HCT116 (cell line): ENCODE results near the gene RAB3C. TPM values are rescaled to one million over a fixed set of nuclear protein-coding genes. Genes with fewer than 3 reads are reported as not detected.

ENCODE experiments used
- ATAC-seq: fragments of 200-7000 bp; cut with Tn5 transposase; 2 replicates; pipeline ENCODE4 v1.9.1; 2020; ENCODE audit warnings: mild to moderate bottlenecking, moderate library complexity
- BruUV-seq: library from RNA; stranded (reverse); fragments of 400-500 nt; replicated peaks from 2 replicates; lab custom pipeline; 2021; lab: Mats Ljungman, UMichigan
- CTCF ChIA-PET: fragments of 300-600 bp; sonication (Branson Sonifier 250); formaldehyde crosslinking; loops from one replicate; lab custom pipeline; 2021; ENCODE audit warnings: antibody characterized with exemption; lab: Charles Lee
- POLR2A ChIA-PET: fragments of 300-600, 350-600 bp; sonication (Branson Sonifier 250); formaldehyde crosslinking; loops from one replicate; lab custom pipeline; 2021; ENCODE audit warnings: antibody characterized with exemption; lab: Charles Lee
- RAD21 ChIA-PET, 2 experiments: fragments of 300-600 bp; sonication (Branson Sonifier 250); formaldehyde crosslinking; loops; one replicate each; lab custom pipeline; 2023; ENCODE audit warnings: low total read pairs in 2 of 2; ENCODE audit not compliant: uncharacterized antibody in 2 of 2, unreplicated experiment in 2 of 2, low non-redundant PET in 1 of 2; lab: Charles Lee
- DNase-seq: peaks from one replicate; pipeline ENCODE4 v3.0.0-alpha.2; 2010; ENCODE audit warnings: low read depth, low spot score
- H2AFZ ChIP-seq: fragments of 200-600 bp; shearing (Covaris generic), sonication (generic); 2 replicates; pipeline ENCODE4 v1.6.1; 2017; ENCODE audit warnings: low read depth, mixed run types, mixed read lengths, antibody characterized with exemption, low read length; ENCODE audit not compliant: poor library complexity, severe bottlenecking
- H3K27ac ChIP-seq: 2 replicates; pipeline ENCODE4 v1.5.1; 2012; ENCODE audit warnings: low read depth, low read length
- H3K27me3 ChIP-seq: fragments of 200-600 bp; sonication (generic); 2 replicates; pipeline ENCODE4 v1.6.1; 2016; ENCODE audit warnings: mixed run types, low read length, mixed read lengths; ENCODE audit not compliant: insufficient read depth
- H3K36me3 ChIP-seq, 2 experiments: fragments of 200-500 bp in 1 of 2; fragments of 200-600 bp in 1 of 2; sonication (Bioruptor generic) in 1 of 2; sonication (generic) in 1 of 2; 2 replicates each; pipeline versions ENCODE4 v1.5.1 to v1.6.1; 2014 to 2016; ENCODE audit warnings: low read length in 2 of 2, inconsistent platforms in 1 of 2, mixed read lengths in 1 of 2, mixed run types in 1 of 2; ENCODE audit not compliant: insufficient read depth in 2 of 2, control insufficient read depth in 1 of 2
- H3K4me1 ChIP-seq, 2 experiments: fragments of 200-600 bp in 1 of 2; sonication (generic) in 1 of 2; 2 replicates each; pipeline versions ENCODE4 v1.5.1 to v1.6.1; 2012 to 2017; ENCODE audit warnings: low read length in 2 of 2, inconsistent platforms in 1 of 2, mild to moderate bottlenecking in 1 of 2, mixed read lengths in 1 of 2, mixed run types in 1 of 2, moderate library complexity in 1 of 2; ENCODE audit not compliant: insufficient read depth in 2 of 2, control insufficient read depth in 1 of 2
- H3K4me2 ChIP-seq: fragments of 200-600 bp; sonication (generic); 2 replicates; pipeline ENCODE4 v1.6.1; 2017; ENCODE audit warnings: mixed run types, low read length, mixed read lengths
- H3K4me3 ChIP-seq, 2 experiments: fragments of 200-600 bp in 1 of 2; sonication (generic) in 1 of 2; replicated peaks in 1 of 2; 2 replicates each; pipeline ENCODE4 v1.5.1; 2011 to 2016; ENCODE audit warnings: low read length in 2 of 2, control low read depth in 1 of 2, low read depth in 1 of 2, mild to moderate bottlenecking in 1 of 2, mixed read lengths in 1 of 2, mixed run types in 1 of 2
- H3K79me2 ChIP-seq: fragments of 200-600 bp; sonication (generic); 2 replicates; pipeline ENCODE4 v1.6.1; 2017; ENCODE audit warnings: mild to moderate bottlenecking, mixed run types, low read length, moderate library complexity, mixed read lengths; ENCODE audit not compliant: insufficient read depth
- H3K9ac ChIP-seq: fragments of 200-600 bp; sonication (generic); 2 replicates; pipeline ENCODE4 v1.6.1; 2016; ENCODE audit warnings: low read length, mixed read lengths
- H3K9me2 ChIP-seq: fragments of 200-600 bp; sonication (generic), shearing (Covaris generic); 2 replicates; pipeline ENCODE4 v1.6.1; 2017; ENCODE audit warnings: mixed run types, mild to moderate bottlenecking, moderate library complexity; ENCODE audit not compliant: insufficient read depth
- H3K9me3 ChIP-seq, 2 experiments: fragments of 200-500 bp in 1 of 2; fragments of 200-600 bp in 1 of 2; sonication (Bioruptor generic) in 1 of 2; sonication (generic) in 1 of 2; 2 replicates each; pipeline ENCODE4 v1.6.1; 2014 to 2017; ENCODE audit warnings: low read length in 2 of 2, mixed read lengths in 2 of 2, inconsistent platforms in 1 of 2, low read depth in 1 of 2, mild to moderate bottlenecking in 1 of 2, mixed run types in 1 of 2, moderate library complexity in 1 of 2; ENCODE audit not compliant: control insufficient read depth in 1 of 2, insufficient read depth in 1 of 2
- H4K20me1 ChIP-seq: fragments of 200-600 bp; sonication (generic), shearing (Covaris generic); 2 replicates; pipeline ENCODE4 v1.6.1; 2017; ENCODE audit warnings: mixed run types, mild to moderate bottlenecking, moderate library complexity; ENCODE audit not compliant: insufficient read depth
- ATF3 ChIP-seq: IDR thresholded peaks from 2 replicates; pipeline ENCODE4 v1.6.1; 2012
- CBX3 ChIP-seq: IDR thresholded peaks from 2 replicates; pipeline ENCODE4 v1.6.1; 2012; ENCODE audit warnings: low read depth
- CEBPB ChIP-seq: IDR thresholded peaks from 2 replicates; pipeline ENCODE4 v1.6.1; 2012; ENCODE audit warnings: low read depth
- CTCF ChIP-seq, 3 experiments: fragments of 200-600 bp in 1 of 3; sonication (generic) in 1 of 3; IDR thresholded peaks in 2 of 3; conservative IDR thresholded peaks in 1 of 3; 2 replicates each; pipeline ENCODE4 v1.5.1; 2012 to 2017; ENCODE audit warnings: low read depth in 2 of 3, low read length in 2 of 3, antibody characterized with exemption in 1 of 3, borderline replicate concordance in 1 of 3, control low read depth in 1 of 3, mild to moderate bottlenecking in 1 of 3, mixed read lengths in 1 of 3, mixed run types in 1 of 3, moderate library complexity in 1 of 3; ENCODE audit not compliant: insufficient read depth in 1 of 3
- EGR1 ChIP-seq: IDR thresholded peaks from 2 replicates; pipeline ENCODE4 v1.6.1; 2012; ENCODE audit warnings: low read depth
- EZH2 ChIP-seq: fragments of 200-600 bp; sonication (generic); IDR thresholded peaks from 2 replicates; pipeline ENCODE4 v1.6.1; 2017; ENCODE audit warnings: antibody characterized with exemption, mixed run types
- FOSL1 ChIP-seq: IDR thresholded peaks from 2 replicates; pipeline ENCODE4 v1.6.1; 2012; ENCODE audit warnings: low read depth
- POLR2AphosphoS5 ChIP-seq: IDR thresholded peaks from 2 replicates; pipeline ENCODE4 v1.6.1; 2011; ENCODE audit warnings: mild to moderate bottlenecking, low read depth, low read length, moderate library complexity
- RAD21 ChIP-seq: IDR thresholded peaks from 2 replicates; pipeline ENCODE4 v1.6.1; 2012; ENCODE audit warnings: low read depth, mild to moderate bottlenecking
- SIN3A ChIP-seq: IDR thresholded peaks from 2 replicates; pipeline ENCODE4 v1.6.1; 2012; ENCODE audit warnings: low read depth
- SP1 ChIP-seq: IDR thresholded peaks from 2 replicates; pipeline ENCODE4 v1.6.1; 2012; ENCODE audit warnings: low read depth
- SRF ChIP-seq: IDR thresholded peaks from 2 replicates; pipeline ENCODE4 v1.6.1; 2012; ENCODE audit warnings: low read depth
- TCF7L2 ChIP-seq: IDR thresholded peaks from 2 replicates; pipeline ENCODE4 v1.7.0; 2011; ENCODE audit warnings: borderline replicate concordance, inconsistent platforms; ENCODE audit not compliant: insufficient read depth, insufficient read length; ENCODE audit errors: extremely low read depth
- YY1 ChIP-seq: IDR thresholded peaks from 2 replicates; pipeline ENCODE4 v1.6.1; 2011; ENCODE audit warnings: low read length, low read depth, moderate library complexity, mild to moderate bottlenecking; ENCODE audit not compliant: insufficient replicate concordance; ENCODE audit errors: extremely low read depth
- ZBTB33 ChIP-seq: IDR thresholded peaks from 2 replicates; pipeline ENCODE4 v1.6.1; 2011; ENCODE audit warnings: mild to moderate bottlenecking, low read length, moderate library complexity; ENCODE audit not compliant: insufficient replicate concordance; ENCODE audit errors: extremely low read depth
- ZFX ChIP-seq: fragments of 450-650 bp; IDR thresholded peaks from 2 replicates; pipeline ENCODE4 v1.6.1; 2017
- ZNF274 ChIP-seq: fragments of 200-500 bp; sonication (Bioruptor generic); IDR thresholded peaks from 2 replicates; pipeline ENCODE4 v1.6.1; 2014; ENCODE audit warnings: mild to moderate bottlenecking, low read depth, low read length, inconsistent platforms
- intact Hi-C: fragments of 100-400 bp; cut with micrococcal nuclease; formaldehyde crosslinking; loops from 2 replicates; pipeline ENCODE4 v1.10.0; 2022
- total RNA-seq: library from RNA; stranded (reverse); gene quantifications from one replicate; pipeline ENCODE4 v1.2.1, GENCODE V29; 2021; ENCODE audit not compliant: unreplicated experiment
- TF ChIP-seq, protein P1 (sequence below): IDR thresholded peaks from 2 replicates; pipeline ENCODE4 v1.6.1; 2012

The RAB3C gene
- total RNA-seq, 1 experiment from 2014 or later, result not detected

GRCh38 chr5:58898006-58898405 lies 315.1 kb downstream of the RAB3C start:
- ChIA-PET POLR2A (no interaction called here), RAD21 (no interaction called here), CTCF (interaction anchor here (1.3 kb wide), 1 partner anchor 11 kb away, joined by 7 read pairs; no protein-coding TSS in a partner anchor)
- Histone ChIP-seq H3K9me3 (no peaks in the 10 kb centered on the region), H3K4me3 (no peak overlapping the region), H2AFZ (no peak overlapping the region), H3K9me2 (no peaks in the 10 kb centered on the region), H3K4me1 (no peaks in the 10 kb centered on the region), H3K27me3 (no peaks in the 10 kb centered on the region), H3K36me3 (no peaks in the 10 kb centered on the region), H3K79me2 (no peaks in the 10 kb centered on the region), H3K27ac (no peak overlapping the region), H3K9ac (no peak overlapping the region)
- no peak for DNase-seq
- intact Hi-C loops, result loop anchor here (10.0 kb wide), 1 partner anchor 897 kb away; no protein-coding TSS in a partner anchor
- TF ChIP-seq, protein P1, sequence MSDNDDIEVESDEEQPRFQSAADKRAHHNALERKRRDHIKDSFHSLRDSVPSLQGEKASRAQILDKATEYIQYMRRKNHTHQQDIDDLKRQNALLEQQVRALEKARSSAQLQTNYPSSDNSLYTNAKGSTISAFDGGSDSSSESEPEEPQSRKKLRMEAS, result no peak
- no peak for TF ChIP-seq ATF3
- no peak for TF ChIP-seq RAD21
- no peak for TF ChIP-seq ZFX
- no peak for TF ChIP-seq SRF
- TF ChIP-seq SP1, result no peak
- TF ChIP-seq CBX3, result no peak
- no peak for TF ChIP-seq CTCF (IDR thresholded peaks at IDR 0.05 in 2 of 3, conservative IDR thresholded peaks at IDR 0.05 in 1 of 3; ENCODE audit: borderline replicate concordance in 1 of 3, insufficient read depth in 1 of 3, low read depth in 2 of 3, low read length in 2 of 3)
- TF ChIP-seq ZNF274, result no peak
- TF ChIP-seq EGR1, result no peak
- no peak for TF ChIP-seq CEBPB
- no peak for TF ChIP-seq POLR2AphosphoS5
- no peak for TF ChIP-seq YY1
- TF ChIP-seq EZH2, result no peak
- no peak for TF ChIP-seq FOSL1
- no peak for TF ChIP-seq ZBTB33
- no peak for TF ChIP-seq SIN3A
- TF ChIP-seq TCF7L2, result no peak
- TF ChIP-seq, all 23 proteins: peak for 0
- BruUV-seq, result no TSS peak
- Histone ChIP-seq H3K4me2 (no peak overlapping the region), H4K20me1 (no peaks in the 10 kb centered on the region)
- ATAC-seq, result peak; percentile 27; the same call in 1 of the 2 replicates
